CD4-positive, alpha-beta T cell (primary cell): ENCODE measurements around the gene COL23A1. TPM values are rescaled to one million over a fixed set of nuclear protein-coding genes. Genes with fewer than 3 reads are reported as not detected.

ENCODE experiments used
- ATAC-seq: fragments of 200-7000 bp; cut with Tn5 transposase; one replicate; pipeline ENCODE4 v1.10.0; 2022; ENCODE audit warnings: mild to moderate bottlenecking; ENCODE audit not compliant: poor library complexity
- CTCF ChIA-PET: fragments of 350-600 bp; sonication (Branson Sonifier 250); formaldehyde crosslinking; loops from one replicate; lab custom pipeline; 2021; ENCODE audit warnings: antibody characterized with exemption, inconsistent platforms; lab: Charles Lee
- POLR2A ChIA-PET: fragments of 350-600 bp; sonication (Branson Sonifier 250); formaldehyde crosslinking; loops from one replicate; lab custom pipeline; 2021; ENCODE audit warnings: antibody characterized with exemption, inconsistent platforms; lab: Charles Lee
- DNase-seq, 14 experiments: peaks; one replicate each; pipeline ENCODE4 v3.0.0-alpha.2; 2013 to 2020; ENCODE audit warnings: mixed read lengths in 2 of 14
- H3K27ac ChIP-seq, 2 donors: one replicate each; pipeline versions ENCODE4 v1.5.1 to v1.7.0; 2013; ENCODE audit warnings: low read length in 2 of 2, low read depth in 1 of 2, mild to moderate bottlenecking in 1 of 2
- H3K27me3 ChIP-seq, 2 experiments: 1 replicate in 1 of 2; 2 replicates in 1 of 2; pipeline versions ENCODE4 v1.6.1 to v1.7.0; 2013; ENCODE audit warnings: low read length in 2 of 2, control low read depth in 1 of 2, mild to moderate bottlenecking in 1 of 2, moderate library complexity in 1 of 2; ENCODE audit not compliant: insufficient read depth in 2 of 2, control insufficient read depth in 1 of 2
- H3K36me3 ChIP-seq: one replicate; pipeline ENCODE4 v1.6.1; 2013; ENCODE audit warnings: low read length, control low read depth; ENCODE audit not compliant: insufficient read depth
- H3K4me1 ChIP-seq: one replicate; pipeline ENCODE4 v1.6.1; 2013; ENCODE audit warnings: low read length, control low read depth; ENCODE audit not compliant: insufficient read depth
- H3K4me3 ChIP-seq: one replicate; pipeline ENCODE4 v1.5.1; 2013; ENCODE audit warnings: mild to moderate bottlenecking, low read length, moderate library complexity
- H3K9me3 ChIP-seq, 2 experiments: 1 replicate in 1 of 2; 2 replicates in 1 of 2; pipeline versions ENCODE4 v1.6.1 to v1.7.0; 2013; ENCODE audit warnings: low read length in 2 of 2, mild to moderate bottlenecking in 2 of 2, control low read depth in 1 of 2, moderate library complexity in 1 of 2; ENCODE audit not compliant: control insufficient read depth in 1 of 2, insufficient read depth in 1 of 2
- H3K27ac Mint-ChIP-seq: one replicate; pipeline ENCODE4 v1.8.0; 2020; ENCODE audit warnings: mixed read lengths
- H3K27me3 Mint-ChIP-seq: one replicate; pipeline ENCODE4 v1.8.0; 2021; ENCODE audit warnings: mixed read lengths
- H3K36me3 Mint-ChIP-seq: one replicate; pipeline ENCODE4 v1.8.0; 2021; ENCODE audit warnings: low read depth, mixed read lengths
- H3K4me1 Mint-ChIP-seq: one replicate; pipeline ENCODE4 v1.8.0; 2021; ENCODE audit warnings: low read depth, mixed read lengths
- H3K4me3 Mint-ChIP-seq: one replicate; pipeline ENCODE4 v1.8.0; 2020; ENCODE audit warnings: mild to moderate bottlenecking, mixed read lengths
- H3K9me3 Mint-ChIP-seq: one replicate; pipeline ENCODE4 v1.8.0; 2020; ENCODE audit warnings: mixed read lengths
- CTCF ChIP-seq: fragments of 200-600 bp; IDR thresholded peaks from one replicate; pipeline ENCODE4 v1.8.0; 2022; ENCODE audit warnings: antibody characterized with exemption, mild to moderate bottlenecking
- intact Hi-C, 2 experiments: fragments of 100-400 bp; cut with DNase I in 1 of 2; cut with micrococcal nuclease in 1 of 2; formaldehyde crosslinking; loops; one replicate each; pipeline versions ENCODE4 v1.15.1 to v1.9.0; 2023 to 2025; cut with DNase I, micrococcal nuclease
- total RNA-seq, 174 experiments: library from RNA in 2 of 174; stranded (reverse) in 2 of 174; gene quantifications; one replicate each; pipeline ENCODE4 v1.2.3 and lab custom pipeline; 2021 to 2026

COL23A1 gene
- total RNA-seq, 2 experiments from 2014 or later = not detected

DNA sequence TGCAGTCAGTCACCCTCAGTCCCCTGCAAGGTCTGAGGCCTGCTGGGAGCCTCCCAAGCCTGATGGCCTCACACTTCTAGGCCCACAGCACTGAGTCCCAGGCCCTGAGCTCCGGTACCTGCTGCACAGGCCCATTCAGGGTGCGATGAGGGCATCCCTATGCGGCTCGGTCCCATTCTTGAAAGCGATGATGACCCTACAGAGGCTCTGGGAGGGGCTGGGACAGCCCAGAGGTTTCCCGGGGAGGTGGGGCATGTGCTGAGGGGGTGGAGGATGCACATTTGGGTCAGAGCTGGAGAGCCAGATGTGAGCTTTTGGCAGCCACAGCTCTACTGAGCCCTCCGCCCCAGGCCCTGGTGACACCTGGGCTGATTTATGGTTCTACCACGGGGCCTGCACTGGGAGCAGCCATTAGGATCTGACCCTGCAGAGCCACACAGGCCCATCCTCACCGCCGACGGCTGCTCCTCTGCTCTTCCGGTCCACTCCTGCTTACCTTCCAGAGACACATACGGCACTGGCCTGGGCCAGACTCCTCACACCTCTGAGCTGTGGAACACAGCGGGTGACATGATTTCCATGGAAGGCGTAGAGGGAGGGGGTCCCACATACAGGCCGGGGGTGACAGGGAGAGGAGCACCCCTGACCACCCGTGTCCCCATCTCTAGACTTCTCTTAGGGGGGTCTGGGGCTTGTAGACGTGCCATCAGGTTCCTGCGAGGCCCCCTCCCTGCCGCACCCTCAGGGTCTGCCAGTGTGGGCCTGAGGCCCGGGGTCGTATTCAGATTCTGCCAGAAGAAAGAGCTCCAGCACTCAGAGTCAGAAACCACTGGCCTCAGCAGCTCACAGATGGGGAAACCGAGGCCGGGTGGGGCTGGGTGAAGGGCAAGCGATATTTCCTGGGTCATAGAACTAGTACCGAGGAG is 53.4 kb downstream of the COL23A1 start:
- H3K27ac Mint-ChIP-seq = no peak overlapping the region
- H3K4me3 Mint-ChIP-seq = no peak overlapping the region
- no peaks in the 10 kb centered on the region for H3K27me3 ChIP-seq
- ChIA-PET CTCF (no interaction called here), POLR2A (no interaction called here)
- H3K4me1 ChIP-seq = no peaks in the 10 kb centered on the region
- no peak for TF ChIP-seq CTCF
- DNase-seq = no peak
- no peak overlapping the region for H3K27ac ChIP-seq
- no peaks in the 10 kb centered on the region for H3K36me3 ChIP-seq
- intact Hi-C loops = no loop called here
- H3K4me1 Mint-ChIP-seq = no peaks in the 10 kb centered on the region
- H3K4me3 ChIP-seq = no peak overlapping the region
- ATAC-seq = no peak
- peaks cover 0 to under 1% of the 10 kb centered on the region in 2 experiments for H3K9me3 ChIP-seq
- no peaks in the 10 kb centered on the region for H3K36me3 Mint-ChIP-seq
- H3K9me3 Mint-ChIP-seq = no peaks in the 10 kb centered on the region
- H3K27me3 Mint-ChIP-seq = no peaks in the 10 kb centered on the region

DNA sequence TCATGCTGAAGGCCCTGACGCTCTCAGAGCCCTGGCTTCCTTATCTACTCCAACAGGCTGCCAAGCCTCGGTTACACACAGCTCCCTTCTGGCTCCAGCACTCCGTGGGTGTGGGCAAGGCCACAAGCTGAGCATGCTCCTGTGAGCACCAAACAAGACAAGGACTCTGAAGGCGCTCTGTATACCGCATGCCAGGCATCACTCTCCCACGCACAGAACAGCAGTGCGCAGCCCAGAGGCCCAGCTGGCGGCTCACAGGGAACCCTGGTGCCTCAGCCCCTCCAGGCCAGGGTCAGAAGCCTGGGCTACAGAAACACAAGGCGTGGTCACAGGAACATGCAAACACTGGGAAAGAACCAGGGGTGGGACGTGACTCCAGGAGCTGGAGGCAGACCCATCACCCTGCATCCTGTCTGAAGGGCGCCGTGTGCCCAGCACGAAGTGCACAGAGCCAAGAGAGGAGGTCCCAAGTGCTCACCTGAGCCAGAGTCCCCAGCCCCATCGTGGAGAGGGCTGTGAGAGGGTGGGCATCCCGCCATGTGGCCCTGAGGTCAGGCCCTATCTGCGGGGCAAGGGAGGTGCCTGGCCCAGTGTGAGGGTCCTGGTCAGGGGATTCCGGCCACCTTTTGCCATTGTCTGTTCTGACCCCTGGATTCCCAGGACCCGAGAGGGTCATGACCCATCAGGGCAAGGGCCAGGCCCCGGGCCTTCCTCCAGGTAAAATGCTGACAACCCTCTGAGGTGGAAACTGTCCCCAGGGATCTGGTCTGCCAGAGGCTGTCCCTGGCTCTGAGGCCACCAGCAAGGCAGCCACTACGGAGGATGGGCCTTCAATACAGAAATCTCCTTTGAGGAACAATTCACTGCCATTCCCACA is 54.7 kb downstream of the COL23A1 start:
- Mint-ChIP-seq H3K27me3 (no peaks in the 10 kb centered on the region), H3K4me3 (no peak overlapping the region), H3K4me1 (no peaks in the 10 kb centered on the region), H3K36me3 (no peaks in the 10 kb centered on the region), H3K27ac (no peak overlapping the region), H3K9me3 (no peaks in the 10 kb centered on the region)
- no peak for TF ChIP-seq CTCF
- DNase-seq (no peak), ATAC-seq (no peak)
- Histone ChIP-seq H3K9me3 (peaks cover 0 to 4% of the 10 kb centered on the region in 2 experiments), H3K4me1 (no peaks in the 10 kb centered on the region), H3K27ac (no peak overlapping the region), H3K36me3 (no peaks in the 10 kb centered on the region), H3K27me3 (no peaks in the 10 kb centered on the region), H3K4me3 (no peak overlapping the region)
- ChIA-PET POLR2A (no interaction called here), CTCF (no interaction called here)
- intact Hi-C loops = no loop called here

- no peak overlapping the region for H3K27ac Mint-ChIP-seq
- Histone ChIP-seq H3K36me3 (no peaks in the 10 kb centered on the region), H3K9me3 (peaks cover 0 to 4% of the 10 kb centered on the region in 2 experiments), H3K27me3 (no peaks in the 10 kb centered on the region), H3K4me1 (no peaks in the 10 kb centered on the region), H3K4me3 (no peak overlapping the region), H3K27ac (no peak overlapping the region)
- H3K4me1 Mint-ChIP-seq = no peaks in the 10 kb centered on the region
- DNase-seq (no peak), ATAC-seq (no peak)
- no peaks in the 10 kb centered on the region for H3K9me3 Mint-ChIP-seq
- no peak for TF ChIP-seq CTCF
- intact Hi-C loops = no loop called here
- H3K4me3 Mint-ChIP-seq = no peak overlapping the region
- no peaks in the 10 kb centered on the region for H3K36me3 Mint-ChIP-seq
- CTCF ChIA-PET = no interaction called here
- POLR2A ChIA-PET = no interaction called here
- H3K27me3 Mint-ChIP-seq = no peaks in the 10 kb centered on the region
These were observed 57.1 kb downstream of the COL23A1 start for GRCh38 chr5:178533136-178533535.
